ENCODE measurements around the gene LRMDA.

DNA sequence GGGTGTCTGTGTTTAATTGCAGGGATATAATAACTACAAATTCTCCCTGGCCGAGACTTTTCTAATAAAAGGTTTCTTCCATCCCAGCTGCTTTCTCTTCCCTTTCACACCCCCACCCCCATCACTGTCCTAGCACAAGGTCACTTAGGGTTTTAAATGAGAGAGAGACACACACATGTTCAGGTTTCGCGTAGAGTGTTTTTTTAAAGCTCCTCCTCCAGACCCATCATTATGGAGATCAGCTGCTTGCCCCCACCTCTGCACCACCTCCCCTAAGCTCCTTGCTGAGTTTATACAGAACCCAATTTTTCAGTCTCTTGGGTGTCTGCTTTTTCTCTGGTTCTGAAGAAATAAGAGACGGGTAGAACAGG, 18.6 kb downstream of the LRMDA start:
- TF ChIP-seq, protein P1, sequence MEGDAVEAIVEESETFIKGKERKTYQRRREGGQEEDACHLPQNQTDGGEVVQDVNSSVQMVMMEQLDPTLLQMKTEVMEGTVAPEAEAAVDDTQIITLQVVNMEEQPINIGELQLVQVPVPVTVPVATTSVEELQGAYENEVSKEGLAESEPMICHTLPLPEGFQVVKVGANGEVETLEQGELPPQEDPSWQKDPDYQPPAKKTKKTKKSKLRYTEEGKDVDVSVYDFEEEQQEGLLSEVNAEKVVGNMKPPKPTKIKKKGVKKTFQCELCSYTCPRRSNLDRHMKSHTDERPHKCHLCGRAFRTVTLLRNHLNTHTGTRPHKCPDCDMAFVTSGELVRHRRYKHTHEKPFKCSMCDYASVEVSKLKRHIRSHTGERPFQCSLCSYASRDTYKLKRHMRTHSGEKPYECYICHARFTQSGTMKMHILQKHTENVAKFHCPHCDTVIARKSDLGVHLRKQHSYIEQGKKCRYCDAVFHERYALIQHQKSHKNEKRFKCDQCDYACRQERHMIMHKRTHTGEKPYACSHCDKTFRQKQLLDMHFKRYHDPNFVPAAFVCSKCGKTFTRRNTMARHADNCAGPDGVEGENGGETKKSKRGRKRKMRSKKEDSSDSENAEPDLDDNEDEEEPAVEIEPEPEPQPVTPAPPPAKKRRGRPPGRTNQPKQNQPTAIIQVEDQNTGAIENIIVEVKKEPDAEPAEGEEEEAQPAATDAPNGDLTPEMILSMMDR (tag by site-specific recombination; IDR thresholded peaks at IDR 0.05) = no peak
- TF ChIP-seq, protein P2, sequence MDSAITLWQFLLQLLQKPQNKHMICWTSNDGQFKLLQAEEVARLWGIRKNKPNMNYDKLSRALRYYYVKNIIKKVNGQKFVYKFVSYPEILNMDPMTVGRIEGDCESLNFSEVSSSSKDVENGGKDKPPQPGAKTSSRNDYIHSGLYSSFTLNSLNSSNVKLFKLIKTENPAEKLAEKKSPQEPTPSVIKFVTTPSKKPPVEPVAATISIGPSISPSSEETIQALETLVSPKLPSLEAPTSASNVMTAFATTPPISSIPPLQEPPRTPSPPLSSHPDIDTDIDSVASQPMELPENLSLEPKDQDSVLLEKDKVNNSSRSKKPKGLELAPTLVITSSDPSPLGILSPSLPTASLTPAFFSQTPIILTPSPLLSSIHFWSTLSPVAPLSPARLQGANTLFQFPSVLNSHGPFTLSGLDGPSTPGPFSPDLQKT (IDR thresholded peaks at IDR 0.05; ENCODE audit: borderline replicate concordance, low read depth, low read length) = no peak
- no peak for TF ChIP-seq ZNF211 (tag by site-specific recombination; IDR thresholded peaks at IDR 0.05; ENCODE audit: low read depth)
- TF ChIP-seq KLF16 (tag by site-specific recombination; IDR thresholded peaks at IDR 0.05) = no peak
- TF ChIP-seq, protein P3, sequence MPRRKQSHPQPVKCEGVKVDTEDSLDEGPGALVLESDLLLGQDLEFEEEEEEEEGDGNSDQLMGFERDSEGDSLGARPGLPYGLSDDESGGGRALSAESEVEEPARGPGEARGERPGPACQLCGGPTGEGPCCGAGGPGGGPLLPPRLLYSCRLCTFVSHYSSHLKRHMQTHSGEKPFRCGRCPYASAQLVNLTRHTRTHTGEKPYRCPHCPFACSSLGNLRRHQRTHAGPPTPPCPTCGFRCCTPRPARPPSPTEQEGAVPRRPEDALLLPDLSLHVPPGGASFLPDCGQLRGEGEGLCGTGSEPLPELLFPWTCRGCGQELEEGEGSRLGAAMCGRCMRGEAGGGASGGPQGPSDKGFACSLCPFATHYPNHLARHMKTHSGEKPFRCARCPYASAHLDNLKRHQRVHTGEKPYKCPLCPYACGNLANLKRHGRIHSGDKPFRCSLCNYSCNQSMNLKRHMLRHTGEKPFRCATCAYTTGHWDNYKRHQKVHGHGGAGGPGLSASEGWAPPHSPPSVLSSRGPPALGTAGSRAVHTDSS (tag by site-specific recombination; IDR thresholded peaks at IDR 0.05) = no peak
- TF ChIP-seq ZNF24 (tag by site-specific recombination; IDR thresholded peaks at IDR 0.05) = no peak
- TF ChIP-seq, protein P4, sequence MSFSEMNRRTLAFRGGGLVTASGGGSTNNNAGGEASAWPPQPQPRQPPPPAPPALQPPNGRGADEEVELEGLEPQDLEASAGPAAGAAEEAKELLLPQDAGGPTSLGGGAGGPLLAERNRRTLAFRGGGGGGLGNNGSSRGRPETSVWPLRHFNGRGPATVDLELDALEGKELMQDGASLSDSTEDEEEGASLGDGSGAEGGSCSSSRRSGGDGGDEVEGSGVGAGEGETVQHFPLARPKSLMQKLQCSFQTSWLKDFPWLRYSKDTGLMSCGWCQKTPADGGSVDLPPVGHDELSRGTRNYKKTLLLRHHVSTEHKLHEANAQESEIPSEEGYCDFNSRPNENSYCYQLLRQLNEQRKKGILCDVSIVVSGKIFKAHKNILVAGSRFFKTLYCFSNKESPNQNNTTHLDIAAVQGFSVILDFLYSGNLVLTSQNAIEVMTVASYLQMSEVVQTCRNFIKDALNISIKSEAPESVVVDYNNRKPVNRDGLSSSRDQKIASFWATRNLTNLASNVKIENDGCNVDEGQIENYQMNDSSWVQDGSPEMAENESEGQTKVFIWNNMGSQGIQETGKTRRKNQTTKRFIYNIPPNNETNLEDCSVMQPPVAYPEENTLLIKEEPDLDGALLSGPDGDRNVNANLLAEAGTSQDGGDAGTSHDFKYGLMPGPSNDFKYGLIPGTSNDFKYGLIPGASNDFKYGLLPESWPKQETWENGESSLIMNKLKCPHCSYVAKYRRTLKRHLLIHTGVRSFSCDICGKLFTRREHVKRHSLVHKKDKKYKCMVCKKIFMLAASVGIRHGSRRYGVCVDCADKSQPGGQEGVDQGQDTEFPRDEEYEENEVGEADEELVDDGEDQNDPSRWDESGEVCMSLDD (tag by site-specific recombination; IDR thresholded peaks at IDR 0.05) = no peak
- TF ChIP-seq TCF7L2 (IDR thresholded peaks at IDR 0.05; ENCODE audit: borderline replicate concordance, low read depth, low read length) = no peak
- no peak for TF ChIP-seq ZNF544 (tag by site-specific recombination; IDR thresholded peaks at IDR 0.05)
- no peak for TF ChIP-seq RBAK (tag by site-specific recombination; IDR thresholded peaks at IDR 0.05)
- TF ChIP-seq, protein P5, sequence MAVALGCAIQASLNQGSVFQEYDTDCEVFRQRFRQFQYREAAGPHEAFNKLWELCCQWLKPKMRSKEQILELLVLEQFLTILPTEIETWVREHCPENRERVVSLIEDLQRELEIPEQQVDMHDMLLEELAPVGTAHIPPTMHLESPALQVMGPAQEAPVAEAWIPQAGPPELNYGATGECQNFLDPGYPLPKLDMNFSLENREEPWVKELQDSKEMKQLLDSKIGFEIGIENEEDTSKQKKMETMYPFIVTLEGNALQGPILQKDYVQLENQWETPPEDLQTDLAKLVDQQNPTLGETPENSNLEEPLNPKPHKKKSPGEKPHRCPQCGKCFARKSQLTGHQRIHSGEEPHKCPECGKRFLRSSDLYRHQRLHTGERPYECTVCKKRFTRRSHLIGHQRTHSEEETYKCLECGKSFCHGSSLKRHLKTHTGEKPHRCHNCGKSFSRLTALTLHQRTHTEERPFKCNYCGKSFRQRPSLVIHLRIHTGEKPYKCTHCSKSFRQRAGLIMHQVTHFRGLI (tag by site-specific recombination; IDR thresholded peaks at IDR 0.05) = no peak
